NCI-H226 (cell line): Measurements from ENCODE around the gene GABRR2.

Experiments
- DNase-seq: peaks from one replicate; pipeline ENCODE4 v3.0.0-alpha.2; 2015

The GABRR2 gene

GRCh38 chr6:89290401-89291155, 24.5 kb downstream of the GABRR2 start:
- no peak for DNase-seq

- no peak for DNase-seq
Observed at GRCh38 chr6:89289710-89290109, 25.4 kb downstream of the GABRR2 start.

GRCh38 chr6:89287351-89288028, 27.6 kb downstream of the GABRR2 start:
- DNase-seq, result no peak

- DNase-seq, result no peak
Observed at GRCh38 chr6:89286516-89286915, 28.6 kb downstream of the GABRR2 start.

GRCh38 chr6:89284963-89285735, 29.9 kb downstream of the GABRR2 start:
- DNase-seq, result no peak

- no peak for DNase-seq
Observed at GRCh38 chr6:89284081-89284480, 31.0 kb downstream of the GABRR2 start.

- DNase-seq, result no peak
Observed at GRCh38 chr6:89282749-89283148, 32.4 kb downstream of the GABRR2 start.

- DNase-seq, result no peak
Observed at GRCh38 chr6:89281779-89282246, 33.3 kb downstream of the GABRR2 start.

- DNase-seq, result no peak
Observed at GRCh38 chr6:89278956-89279355, 36.1 kb downstream of the GABRR2 start.

GRCh38 chr6:89275900-89276299, 39.2 kb downstream of the GABRR2 start:
- no peak for DNase-seq

- DNase-seq, result no peak
Observed at GRCh38 chr6:89273816-89274215, 41.3 kb downstream of the GABRR2 start.

GRCh38 chr6:89272596-89272995, 42.5 kb downstream of the GABRR2 start:
- no peak for DNase-seq

GRCh38 chr6:89270951-89271721, 44.0 kb downstream of the GABRR2 start:
- DNase-seq, result no peak

- no peak for DNase-seq
Observed at GRCh38 chr6:89269981-89270380, 45.1 kb downstream of the GABRR2 start.

- no peak for DNase-seq
Observed at GRCh38 chr6:89269252-89269651, 45.8 kb downstream of the GABRR2 start.

GRCh38 chr6:89268776-89269175, 46.3 kb downstream of the GABRR2 start:
- DNase-seq, result no peak

- no peak for DNase-seq
Observed at GRCh38 chr6:89267918-89268317, 47.2 kb downstream of the GABRR2 start.

- no peak for DNase-seq
Observed at GRCh38 chr6:89264296-89264695, 50.8 kb downstream of the GABRR2 start.

GRCh38 chr6:89260832-89261231, 54.3 kb downstream of the GABRR2 start:
- no peak for DNase-seq

GRCh38 chr6:89260310-89260709, 54.8 kb downstream of the GABRR2 start:
- peak; percentile 23 for DNase-seq

- DNase-seq, result no peak
Observed at GRCh38 chr6:89258912-89259311, 56.2 kb downstream of the GABRR2 start.

- DNase-seq, result no peak
Observed at GRCh38 chr6:89257781-89258180, 57.3 kb downstream of the GABRR2 start.

GRCh38 chr6:89257346-89257745, 57.8 kb downstream of the GABRR2 start:
- DNase-seq, result no peak
